Karpas-422 (cell line): ENCODE measurements around the gene PDE11A. TPM values are rescaled to one million over a fixed set of nuclear protein-coding genes. Genes with fewer than 3 reads are reported as not detected.
A peak's percentile ranks its signal among the peaks of the same experiment; 100 is the strongest.

ENCODE experiments used
- DNase-seq: peaks from one replicate; pipeline ENCODE4 v3.0.0-alpha.2; 2015
- H2AFZ ChIP-seq: fragments of 200-600 bp; sonication (generic); 2 replicates; pipeline ENCODE4 v1.6.1; 2014; ENCODE audit warnings: antibody characterized with exemption, low read length, mixed read lengths
- H3K27ac ChIP-seq: fragments of 200-600 bp; sonication (generic); 2 replicates; pipeline ENCODE4 v1.5.1; 2014; ENCODE audit warnings: mild to moderate bottlenecking, low read length, moderate library complexity
- H3K27me3 ChIP-seq: fragments of 200-600 bp; sonication (generic); 2 replicates; pipeline ENCODE4 v1.6.1; 2014; ENCODE audit warnings: low read length, mixed read lengths
- H3K36me3 ChIP-seq: fragments of 200-600 bp; sonication (generic); 2 replicates; pipeline ENCODE4 v1.6.1; 2014; ENCODE audit warnings: low read length, mixed read lengths; ENCODE audit not compliant: insufficient read depth
- H3K4me1 ChIP-seq: fragments of 200-600 bp; sonication (generic); 2 replicates; pipeline ENCODE4 v1.6.1; 2014; ENCODE audit warnings: mild to moderate bottlenecking, low read length, mixed read lengths
- H3K4me2 ChIP-seq: fragments of 200-600 bp; sonication (generic); 2 replicates; pipeline ENCODE4 v1.6.1; 2014; ENCODE audit warnings: low read length, low read depth, mild to moderate bottlenecking; ENCODE audit not compliant: poor library complexity, severe bottlenecking
- H3K4me3 ChIP-seq: fragments of 200-600 bp; sonication (generic); 2 replicates; pipeline ENCODE4 v1.5.1; 2014; ENCODE audit warnings: mild to moderate bottlenecking, antibody characterized with exemption, low read length, mixed read lengths
- H3K79me2 ChIP-seq: fragments of 200-600 bp; sonication (generic); 2 replicates; pipeline ENCODE4 v1.6.1; 2014; ENCODE audit warnings: mild to moderate bottlenecking, low read length, mixed read lengths
- H3K9ac ChIP-seq: fragments of 200-600 bp; sonication (generic); 2 replicates; pipeline ENCODE4 v1.6.0; 2014; ENCODE audit warnings: low read length
- H3K9me2 ChIP-seq: fragments of 200-600 bp; sonication (generic), shearing (Covaris generic); replicated peaks from 2 replicates; pipeline ENCODE4 v1.6.0; 2014; ENCODE audit warnings: mild to moderate bottlenecking, low read length, moderate library complexity; ENCODE audit not compliant: insufficient read depth
- H3K9me3 ChIP-seq: fragments of 300-700, 200-600 bp; sonication (generic); 2 replicates; pipeline ENCODE4 v1.6.1; 2014; ENCODE audit warnings: low read length, mixed read lengths
- H4K20me1 ChIP-seq: fragments of 200-600 bp; sonication (generic); 2 replicates; pipeline ENCODE4 v1.6.1; 2014; ENCODE audit warnings: mild to moderate bottlenecking, antibody characterized with exemption, low read length, low read depth; ENCODE audit not compliant: insufficient read depth
- total RNA-seq: library from RNA; depleted of rRNA; stranded (reverse); fragments of >200 nt; shearing (Covaris generic); gene quantifications from 2 replicates; pipeline ENCODE4 v1.2.3, GENCODE V29; 2014; ENCODE audit warnings: low replicate concordance

PDE11A gene
- total RNA-seq, 1 experiment from 2014 or later: 0.52 TPM

DNA sequence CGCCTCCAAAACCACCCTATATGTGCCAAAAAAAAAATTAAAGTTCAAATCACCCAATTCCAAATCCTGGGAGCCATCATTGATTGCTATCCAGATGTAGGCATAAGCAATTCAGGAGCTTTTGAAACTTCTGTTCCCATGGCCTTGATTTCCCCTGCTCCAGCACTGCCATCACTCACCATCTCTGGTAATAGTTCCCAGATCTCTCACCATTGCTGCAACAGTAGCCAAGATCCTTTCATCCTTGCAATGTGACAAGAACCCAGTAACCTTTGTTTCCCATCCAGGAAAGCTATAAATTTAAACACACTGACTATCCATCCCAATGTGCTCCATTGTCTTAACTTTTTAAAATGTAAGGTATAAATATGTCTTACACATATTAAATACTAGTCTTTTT lies 155.4 kb downstream of the PDE11A start:
- Histone ChIP-seq H3K4me2 (no peak overlapping the region), H3K9me3 (no peaks in the 10 kb centered on the region), H3K27me3 (no peaks in the 10 kb centered on the region)

DNA sequence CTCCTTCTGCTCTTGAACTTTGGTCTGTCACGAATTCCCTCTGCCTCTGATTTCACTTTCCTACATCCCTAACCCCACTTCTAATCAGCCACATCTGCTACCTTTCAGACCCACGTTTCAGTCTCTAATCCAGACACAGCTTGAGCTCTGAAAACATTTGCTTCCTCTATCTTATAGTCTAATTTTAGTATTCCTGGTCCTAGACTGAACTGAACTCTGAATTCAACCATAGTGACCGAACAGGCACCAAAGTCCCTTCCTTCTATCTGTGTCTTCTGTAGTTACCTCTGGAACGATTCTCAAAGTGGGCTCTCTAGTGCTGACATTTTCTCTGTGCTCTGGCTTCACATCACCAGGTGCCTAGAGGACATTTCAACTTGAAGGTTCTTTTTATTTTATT lies 156.2 kb downstream of the PDE11A start:
- Histone ChIP-seq H3K9me3 (no peaks in the 10 kb centered on the region), H3K79me2 (no peaks in the 10 kb centered on the region), H3K4me1 (no peaks in the 10 kb centered on the region), H3K9me2 (no peaks in the 10 kb centered on the region), H3K27ac (no peak overlapping the region), H2AFZ (no peak overlapping the region), H3K36me3 (no peaks in the 10 kb centered on the region), H3K27me3 (no peaks in the 10 kb centered on the region), H3K9ac (no peak overlapping the region), H4K20me1 (no peaks in the 10 kb centered on the region), H3K4me2 (no peak overlapping the region), H3K4me3 (no peak overlapping the region)
- DNase-seq: no peak

More for the DNA sequence above, 155.4 kb downstream of the PDE11A start:
- Histone ChIP-seq H3K4me3 (no peak overlapping the region), H3K4me1 (no peaks in the 10 kb centered on the region), H3K36me3 (no peaks in the 10 kb centered on the region), H3K9ac (no peak overlapping the region), H2AFZ (no peak overlapping the region), H3K27ac (no peak overlapping the region), H3K79me2 (no peaks in the 10 kb centered on the region), H3K9me2 (no peaks in the 10 kb centered on the region), H4K20me1 (no peaks in the 10 kb centered on the region)
- DNase-seq: no peak

DNA sequence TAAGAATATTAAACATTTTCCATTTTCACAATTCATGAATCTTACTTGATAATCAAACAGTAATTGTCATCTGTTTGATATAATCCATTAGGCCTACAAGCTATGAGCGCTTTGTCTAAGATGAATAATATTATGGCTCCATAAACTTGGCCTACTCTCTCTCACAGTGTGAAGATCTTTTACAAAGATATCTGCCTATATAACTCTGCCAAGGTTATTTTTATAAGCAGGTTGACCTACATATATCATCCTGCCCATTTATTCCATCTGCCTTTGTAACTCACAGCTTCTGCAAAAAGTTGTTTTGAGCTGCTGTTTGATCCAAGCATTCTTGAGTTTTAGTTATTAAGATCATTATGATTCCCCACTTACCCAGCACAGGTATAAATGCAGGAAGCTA lies 158.3 kb downstream of the PDE11A start:
- no peak for DNase-seq
- no peaks in the 10 kb centered on the region for H4K20me1 ChIP-seq
- no peaks in the 10 kb centered on the region for H3K9me2 ChIP-seq
- no peak overlapping the region for H3K27ac ChIP-seq
- no peaks in the 10 kb centered on the region for H3K9me3 ChIP-seq
- H3K79me2 ChIP-seq: no peaks in the 10 kb centered on the region
- no peaks in the 10 kb centered on the region for H3K36me3 ChIP-seq
- H3K9ac ChIP-seq: no peak overlapping the region
- no peak overlapping the region for H3K4me3 ChIP-seq
- no peaks in the 10 kb centered on the region for H3K27me3 ChIP-seq
- H3K4me2 ChIP-seq: no peak overlapping the region
- H2AFZ ChIP-seq: no peak overlapping the region
- no peaks in the 10 kb centered on the region for H3K4me1 ChIP-seq

DNA sequence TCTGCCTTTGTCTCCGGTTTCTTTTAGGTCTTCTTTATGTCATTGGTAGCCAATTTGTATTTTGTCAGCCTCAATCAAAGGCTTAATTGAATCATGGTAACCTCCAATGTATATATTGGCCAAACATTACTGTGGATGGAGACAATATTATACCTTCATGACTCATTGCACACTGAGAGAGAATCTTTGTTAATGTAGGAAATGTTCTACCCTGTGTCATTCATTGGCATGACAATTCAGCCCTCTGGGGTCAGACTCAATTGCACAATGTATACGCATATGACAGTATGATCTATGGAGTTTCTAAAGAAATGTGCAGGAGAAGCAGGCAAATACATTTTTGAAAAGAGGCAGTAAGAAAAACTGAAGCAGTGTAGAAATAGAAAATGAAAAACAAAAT lies 162.6 kb downstream of the PDE11A start:
- no peak overlapping the region for H3K27ac ChIP-seq
- H2AFZ ChIP-seq: no peak overlapping the region
- H3K9me3 ChIP-seq: no peaks in the 10 kb centered on the region
- H3K4me1 ChIP-seq: peaks cover 7% of the 10 kb centered on the region
- H3K9ac ChIP-seq: no peak overlapping the region
- no peaks in the 10 kb centered on the region for H3K79me2 ChIP-seq
- no peak overlapping the region for H3K4me2 ChIP-seq
- H3K4me3 ChIP-seq: no peak overlapping the region
- H4K20me1 ChIP-seq: no peaks in the 10 kb centered on the region
- no peaks in the 10 kb centered on the region for H3K27me3 ChIP-seq
- DNase-seq: no peak
- no peaks in the 10 kb centered on the region for H3K36me3 ChIP-seq
- H3K9me2 ChIP-seq: no peaks in the 10 kb centered on the region

DNA sequence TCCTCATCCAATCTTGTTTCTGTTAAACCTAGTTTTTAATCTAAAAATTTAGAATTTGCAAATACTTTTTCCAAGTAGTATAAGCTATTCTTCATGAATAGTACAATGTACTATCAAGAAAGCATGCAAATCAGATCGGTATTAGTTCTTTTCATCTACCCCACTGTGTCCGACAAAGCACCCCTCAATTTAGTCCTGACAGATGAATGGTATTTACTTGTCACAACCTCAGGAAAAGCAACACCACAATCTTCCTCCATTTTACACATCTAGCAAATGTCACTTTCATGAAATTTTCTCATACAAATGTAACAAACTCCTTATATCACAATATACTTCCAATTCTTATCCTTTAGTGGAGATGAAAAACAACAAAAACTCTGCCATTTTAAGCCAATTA lies 163.8 kb downstream of the PDE11A start:
- H3K36me3 ChIP-seq: no peaks in the 10 kb centered on the region

DNA sequence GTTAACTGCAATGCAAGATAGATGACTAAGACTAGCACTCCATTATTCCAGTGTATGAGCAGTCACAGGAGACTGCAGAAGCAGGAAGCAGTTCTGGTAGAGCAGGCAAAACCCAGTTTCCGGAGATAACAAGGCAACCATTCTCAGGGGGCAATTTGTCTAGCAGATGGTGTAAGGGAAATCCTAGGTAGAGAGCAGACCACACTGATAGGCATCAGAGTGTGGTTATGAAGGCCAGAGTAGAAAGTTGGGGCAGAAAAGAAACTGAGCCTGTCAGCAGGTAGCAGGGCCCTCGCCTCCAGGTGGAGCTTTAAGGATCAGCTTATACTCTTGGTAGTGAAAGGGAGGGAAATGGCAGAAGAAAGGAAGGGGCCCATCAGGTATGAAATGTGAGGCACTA lies 164.4 kb downstream of the PDE11A start:
- Histone ChIP-seq H3K4me2 (no peak overlapping the region), H3K27me3 (no peaks in the 10 kb centered on the region), H3K9me3 (no peaks in the 10 kb centered on the region), H3K9ac (no peak overlapping the region), H3K9me2 (no peaks in the 10 kb centered on the region), H4K20me1 (no peaks in the 10 kb centered on the region), H3K79me2 (no peaks in the 10 kb centered on the region), H3K4me1 (peaks cover 7% of the 10 kb centered on the region), H3K27ac (no peak overlapping the region), H2AFZ (no peak overlapping the region), H3K4me3 (no peak overlapping the region), H3K36me3 (no peaks in the 10 kb centered on the region)
- no peak for DNase-seq

More for the DNA sequence above, 163.8 kb downstream of the PDE11A start:
- Histone ChIP-seq H3K79me2 (no peaks in the 10 kb centered on the region), H3K27me3 (no peaks in the 10 kb centered on the region), H3K27ac (no peak overlapping the region), H3K9me2 (no peaks in the 10 kb centered on the region), H3K4me3 (no peak overlapping the region), H2AFZ (no peak overlapping the region), H3K4me1 (peaks cover 7% of the 10 kb centered on the region), H4K20me1 (no peaks in the 10 kb centered on the region), H3K9me3 (no peaks in the 10 kb centered on the region), H3K9ac (no peak overlapping the region), H3K4me2 (no peak overlapping the region)
- no peak for DNase-seq

DNA sequence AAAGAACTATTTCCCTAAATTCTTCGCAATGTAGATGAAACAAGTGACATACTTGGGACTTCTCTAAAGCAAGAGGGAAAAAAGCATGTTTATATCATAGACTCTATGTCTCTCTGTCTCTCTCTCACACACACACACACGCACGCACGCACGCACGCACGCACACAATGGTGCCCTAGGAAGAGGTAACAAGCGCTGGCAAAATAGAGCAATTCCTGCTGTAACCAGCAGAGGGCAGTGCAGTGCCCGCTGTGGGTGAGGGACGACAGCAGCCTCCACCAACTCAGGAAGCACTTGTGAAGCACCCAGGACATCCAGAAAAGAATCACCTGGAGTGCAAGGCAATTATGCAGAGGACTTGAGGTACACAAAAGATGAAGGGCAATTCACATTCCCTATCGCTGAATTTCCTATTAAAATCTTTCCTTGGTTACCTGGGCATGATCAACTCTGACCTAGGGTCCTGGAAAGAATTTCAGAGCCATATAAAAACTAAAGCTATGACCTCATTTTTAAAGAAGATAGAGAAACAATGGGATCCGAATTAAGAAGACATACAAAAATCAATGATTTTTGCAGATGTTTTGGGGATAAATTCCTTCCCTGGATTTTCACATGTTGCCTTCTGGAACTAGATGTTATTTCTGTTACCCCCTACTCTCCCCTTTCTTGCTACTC lies 166.4 kb downstream of the PDE11A start:
- Histone ChIP-seq H2AFZ (peak overlapping the region; percentile 64), H3K4me2 (peak overlapping the region; percentile 23)

DNA sequence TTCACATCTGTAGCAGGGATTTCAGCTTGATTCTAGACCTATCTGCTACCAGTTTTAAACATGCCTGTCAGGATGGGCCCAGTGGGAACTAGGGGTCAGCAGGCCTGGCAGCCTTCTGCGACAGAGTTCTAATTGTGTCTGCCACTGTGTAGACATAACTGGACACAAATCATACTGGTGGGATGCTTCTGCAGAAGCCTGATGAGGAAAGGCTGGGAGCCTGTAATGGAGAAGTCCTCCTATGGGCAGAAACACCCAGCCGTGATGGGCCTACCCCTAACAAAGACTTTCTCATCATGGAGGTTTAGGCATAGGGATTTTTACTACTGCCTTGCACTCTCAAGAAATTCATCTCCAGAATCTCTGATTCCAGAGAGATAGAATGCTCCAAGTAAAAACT lies 166.9 kb downstream of the PDE11A start:
- H2AFZ ChIP-seq: peak overlapping the region; percentile 64
- H3K27ac ChIP-seq: no peak overlapping the region
- no peak overlapping the region for H3K9ac ChIP-seq
- no peaks in the 10 kb centered on the region for H4K20me1 ChIP-seq
- H3K9me2 ChIP-seq: no peaks in the 10 kb centered on the region
- peaks cover 7% of the 10 kb centered on the region for H3K4me1 ChIP-seq
- no peaks in the 10 kb centered on the region for H3K36me3 ChIP-seq
- H3K4me2 ChIP-seq: no peak overlapping the region
- H3K79me2 ChIP-seq: no peaks in the 10 kb centered on the region
- no peaks in the 10 kb centered on the region for H3K27me3 ChIP-seq
- DNase-seq: no peak
- H3K4me3 ChIP-seq: peak overlapping the region; percentile 4; the same call in 1 of the 2 replicates
- H3K9me3 ChIP-seq: no peaks in the 10 kb centered on the region

More for the DNA sequence above, 166.4 kb downstream of the PDE11A start:
- Histone ChIP-seq H3K4me1 (peaks cover 7% of the 10 kb centered on the region), H3K36me3 (no peaks in the 10 kb centered on the region), H3K79me2 (no peaks in the 10 kb centered on the region), H3K9ac (no peak overlapping the region), H3K9me3 (no peaks in the 10 kb centered on the region), H3K27ac (no peak overlapping the region), H3K27me3 (no peaks in the 10 kb centered on the region), H3K4me3 (peak overlapping the region; percentile 4; the same call in 1 of the 2 replicates), H3K9me2 (no peaks in the 10 kb centered on the region), H4K20me1 (no peaks in the 10 kb centered on the region)
- DNase-seq: peak; percentile 92
